ENCODE data around the gene MAST4.

GRCh38 chr5:67198917-67199316 lies 602.7 kb downstream of the MAST4 start:
- no peak for TF ChIP-seq NRF1 (IDR thresholded peaks at IDR 0.05; ENCODE audit: low read depth, low read length)
- no peak for TF ChIP-seq EP300 (IDR thresholded peaks at IDR 0.05; ENCODE audit: borderline replicate concordance in 1 of 2, low read depth in 2 of 2, low read length in 2 of 2)
- TF ChIP-seq CTCF (IDR thresholded peaks at IDR 0.05; ENCODE audit: control extremely low read depth in 1 of 3, insufficient read depth in 1 of 3, low read depth in 1 of 3, low read length in 3 of 3): no peak
- TF ChIP-seq, protein P1, sequence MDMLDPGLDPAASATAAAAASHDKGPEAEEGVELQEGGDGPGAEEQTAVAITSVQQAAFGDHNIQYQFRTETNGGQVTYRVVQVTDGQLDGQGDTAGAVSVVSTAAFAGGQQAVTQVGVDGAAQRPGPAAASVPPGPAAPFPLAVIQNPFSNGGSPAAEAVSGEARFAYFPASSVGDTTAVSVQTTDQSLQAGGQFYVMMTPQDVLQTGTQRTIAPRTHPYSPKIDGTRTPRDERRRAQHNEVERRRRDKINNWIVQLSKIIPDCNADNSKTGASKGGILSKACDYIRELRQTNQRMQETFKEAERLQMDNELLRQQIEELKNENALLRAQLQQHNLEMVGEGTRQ (IDR thresholded peaks at IDR 0.05; ENCODE audit: low read length): no peak
- no peak for TF ChIP-seq TAF7 (optimal IDR thresholded peaks at IDR 0.05; ENCODE audit: borderline replicate concordance, low read depth, low read length)
- TF ChIP-seq BCL11A (IDR thresholded peaks at IDR 0.05; ENCODE audit: low read depth in 2 of 2, low read length in 2 of 2): no peak
- no peak for TF ChIP-seq CREB1 (IDR thresholded peaks at IDR 0.05)
- TF ChIP-seq ATF2 (IDR thresholded peaks at IDR 0.05; ENCODE audit: low read length): no peak
- no peak for TF ChIP-seq EZH2 (IDR thresholded peaks at IDR 0.05; ENCODE audit: low read depth, low read length, severe bottlenecking)
- TF ChIP-seq KDM1A (IDR thresholded peaks at IDR 0.05; ENCODE audit: borderline replicate concordance, low read length): no peak

Data from H1 (cell line).